HS-5 (cell line): ENCODE measurements around the gene CCDC106.

Experiments
- DNase-seq: peaks from one replicate; pipeline ENCODE4 v3.0.0-alpha.2; 2012; ENCODE audit warnings: low read depth

The CCDC106 gene

GRCh38 chr19:55637534-55637933, 10.5 kb upstream of the CCDC106 start:
- no peak for DNase-seq

- no peak for DNase-seq
Measured at GRCh38 chr19:55638864-55639359, 9.1 kb upstream of the CCDC106 start.

GRCh38 chr19:55640043-55640576, 7.9 kb upstream of the CCDC106 start:
- no peak for DNase-seq

- DNase-seq, result no peak
Measured at GRCh38 chr19:55640577-55641425, 7.2 kb upstream of the CCDC106 start, which contains the start of gene ZNF580. Gene ZNF580 (plus strand): TSS chr19:55641002. CDS start chr19:55642509, 1,507 bp downstream.

- no peak for DNase-seq
Measured at GRCh38 chr19:55641426-55642152, 6.4 kb upstream of the CCDC106 start.

GRCh38 chr19:55642153-55643002, 5.6 kb upstream of the CCDC106 start:
- DNase-seq, result no peak

GRCh38 chr19:55643003-55643886, 4.8 kb upstream of the CCDC106 start, which contains the start of gene ZNF581:
Gene ZNF581 (plus strand): TSS chr19:55643649. CDS start chr19:55644572, 923 bp downstream.
- DNase-seq, result no peak

- DNase-seq, result no peak
Measured at GRCh38 chr19:55643887-55644176, 4.2 kb upstream of the CCDC106 start.

GRCh38 chr19:55644191-55644833, 3.7 kb upstream of the CCDC106 start:
- DNase-seq, result no peak

- DNase-seq, result no peak
Measured at GRCh38 chr19:55644842-55645511, 3.0 kb upstream of the CCDC106 start.

- no peak for DNase-seq
Measured at GRCh38 chr19:55645512-55645881, 2.5 kb upstream of the CCDC106 start.

GRCh38 chr19:55646889-55647731, 902 bp upstream of the CCDC106 start:
- DNase-seq, result no peak

- DNase-seq, result no peak
Measured at GRCh38 chr19:55648585-55649267, 714 bp downstream of the CCDC106 start.

- no peak for DNase-seq
Measured at GRCh38 chr19:55649268-55650125, 1.5 kb downstream of the CCDC106 start.

GRCh38 chr19:55650126-55650557, 2.1 kb downstream of the CCDC106 start:
- DNase-seq, result no peak

- DNase-seq, result no peak
Measured at GRCh38 chr19:55650602-55651230, 2.7 kb downstream of the CCDC106 start.

- no peak for DNase-seq
Measured at GRCh38 chr19:55651236-55651635, 3.2 kb downstream of the CCDC106 start.
